GM12874 (cell line): ENCODE data around the gene CLEC1A.

Experiments
- TF ChIP-seq, protein P1 (sequence below): IDR thresholded peaks from 2 replicates; pipeline ENCODE4 v1.5.1; 2011; ENCODE audit warnings: low read depth, mild to moderate bottlenecking, control low read depth, low read length, moderate library complexity; ENCODE audit not compliant: insufficient read depth

CLEC1A gene

DNA sequence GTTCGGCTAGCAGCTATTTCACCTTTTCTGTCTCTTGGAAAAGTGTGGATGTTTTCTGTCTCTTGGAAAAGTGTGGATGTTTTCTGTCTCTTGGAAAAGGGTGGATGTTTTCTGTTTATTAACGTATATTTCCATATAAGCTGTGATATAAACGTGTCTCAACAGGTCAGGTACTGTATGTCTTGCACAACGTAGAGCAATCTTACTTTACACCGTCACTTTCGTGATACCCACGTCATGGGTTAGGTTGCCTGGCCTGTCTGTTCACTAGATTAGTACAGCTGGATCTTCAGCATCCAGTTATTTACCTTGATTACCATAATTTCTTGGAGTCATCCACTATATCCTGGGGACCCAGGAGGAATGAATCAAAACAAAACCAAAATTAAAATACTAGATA is 17.1 kb upstream of the CLEC1A start:
- TF ChIP-seq, protein P1, sequence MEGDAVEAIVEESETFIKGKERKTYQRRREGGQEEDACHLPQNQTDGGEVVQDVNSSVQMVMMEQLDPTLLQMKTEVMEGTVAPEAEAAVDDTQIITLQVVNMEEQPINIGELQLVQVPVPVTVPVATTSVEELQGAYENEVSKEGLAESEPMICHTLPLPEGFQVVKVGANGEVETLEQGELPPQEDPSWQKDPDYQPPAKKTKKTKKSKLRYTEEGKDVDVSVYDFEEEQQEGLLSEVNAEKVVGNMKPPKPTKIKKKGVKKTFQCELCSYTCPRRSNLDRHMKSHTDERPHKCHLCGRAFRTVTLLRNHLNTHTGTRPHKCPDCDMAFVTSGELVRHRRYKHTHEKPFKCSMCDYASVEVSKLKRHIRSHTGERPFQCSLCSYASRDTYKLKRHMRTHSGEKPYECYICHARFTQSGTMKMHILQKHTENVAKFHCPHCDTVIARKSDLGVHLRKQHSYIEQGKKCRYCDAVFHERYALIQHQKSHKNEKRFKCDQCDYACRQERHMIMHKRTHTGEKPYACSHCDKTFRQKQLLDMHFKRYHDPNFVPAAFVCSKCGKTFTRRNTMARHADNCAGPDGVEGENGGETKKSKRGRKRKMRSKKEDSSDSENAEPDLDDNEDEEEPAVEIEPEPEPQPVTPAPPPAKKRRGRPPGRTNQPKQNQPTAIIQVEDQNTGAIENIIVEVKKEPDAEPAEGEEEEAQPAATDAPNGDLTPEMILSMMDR: no peak

DNA sequence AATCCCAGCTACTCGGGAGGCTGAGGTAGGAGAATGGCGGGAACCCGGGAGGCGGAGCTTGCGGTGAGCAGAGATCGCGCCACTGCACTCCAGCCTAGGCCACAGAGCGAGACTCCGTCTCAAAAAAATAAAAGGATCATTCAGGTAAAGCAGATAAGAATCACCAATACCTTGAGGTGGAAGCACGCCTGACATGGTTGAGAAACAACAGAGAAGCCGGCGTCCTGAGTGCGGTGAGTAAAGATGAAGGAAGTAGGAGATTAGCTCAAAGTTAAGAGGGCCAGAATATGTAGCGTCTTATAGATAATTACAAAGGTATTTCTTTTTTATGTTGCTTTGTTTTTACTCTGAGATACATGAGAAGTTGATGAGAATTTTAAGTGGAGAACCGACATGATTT is 16.5 kb upstream of the CLEC1A start:
- TF ChIP-seq, protein P1: no peak

DNA sequence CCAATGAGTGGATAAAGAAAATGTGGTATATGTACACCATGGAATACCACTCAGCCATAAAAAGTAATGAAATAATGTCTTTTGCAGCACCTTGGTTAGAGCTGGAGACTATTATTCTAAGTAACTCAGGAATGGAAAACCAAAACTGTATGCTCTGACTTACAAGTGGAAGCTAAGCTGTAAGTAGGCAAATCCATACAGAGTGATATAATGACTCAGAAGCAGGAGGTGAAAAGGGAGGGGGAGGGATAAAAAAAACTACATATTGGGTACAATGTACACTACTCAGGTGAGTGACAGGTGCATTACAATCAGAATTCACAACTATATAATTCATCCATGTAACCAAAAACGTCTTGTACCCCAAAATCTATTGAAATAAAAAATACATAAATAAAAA is 15.1 kb upstream of the CLEC1A start:
- TF ChIP-seq, protein P1: no peak

DNA sequence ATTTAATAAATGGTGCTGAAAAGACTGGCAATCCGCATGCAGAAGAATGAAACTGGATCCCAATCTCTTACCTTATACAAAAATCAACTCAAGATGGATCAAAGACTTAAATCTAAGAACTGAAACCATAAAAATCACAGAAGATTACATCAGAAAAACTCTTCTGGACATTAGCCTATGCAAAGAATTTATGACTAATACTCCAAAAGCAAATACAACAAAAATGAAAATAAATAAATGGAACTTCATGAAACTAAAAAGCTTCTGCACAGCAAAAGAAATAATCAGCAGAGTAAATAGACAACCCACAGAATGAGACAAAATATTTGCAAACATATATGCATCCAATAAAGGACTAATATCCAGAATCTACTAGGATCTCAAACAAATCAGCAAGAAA is 14.3 kb upstream of the CLEC1A start:
- TF ChIP-seq, protein P1: no peak

DNA sequence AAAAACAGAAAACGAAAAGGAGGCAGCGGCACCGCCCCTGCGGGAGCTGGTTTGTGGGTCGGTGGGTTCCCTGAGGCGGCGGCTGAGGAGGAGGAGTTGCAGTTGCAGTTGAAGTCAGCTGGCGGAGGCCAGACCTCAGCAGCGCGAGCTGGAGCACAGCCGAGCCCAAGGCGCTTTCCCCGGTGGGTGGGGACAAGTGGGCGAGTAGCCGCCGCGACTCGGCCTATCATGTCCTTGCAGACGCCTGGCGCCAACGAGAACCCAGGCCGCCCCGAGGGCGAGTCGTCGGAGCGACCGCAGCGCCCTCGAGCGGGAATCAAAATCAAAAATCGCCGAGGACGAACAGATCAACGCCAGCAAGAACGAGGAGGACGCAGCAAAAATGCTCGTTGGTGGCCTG is 12.7 kb upstream of the CLEC1A start:
- TF ChIP-seq, protein P1: no peak

DNA sequence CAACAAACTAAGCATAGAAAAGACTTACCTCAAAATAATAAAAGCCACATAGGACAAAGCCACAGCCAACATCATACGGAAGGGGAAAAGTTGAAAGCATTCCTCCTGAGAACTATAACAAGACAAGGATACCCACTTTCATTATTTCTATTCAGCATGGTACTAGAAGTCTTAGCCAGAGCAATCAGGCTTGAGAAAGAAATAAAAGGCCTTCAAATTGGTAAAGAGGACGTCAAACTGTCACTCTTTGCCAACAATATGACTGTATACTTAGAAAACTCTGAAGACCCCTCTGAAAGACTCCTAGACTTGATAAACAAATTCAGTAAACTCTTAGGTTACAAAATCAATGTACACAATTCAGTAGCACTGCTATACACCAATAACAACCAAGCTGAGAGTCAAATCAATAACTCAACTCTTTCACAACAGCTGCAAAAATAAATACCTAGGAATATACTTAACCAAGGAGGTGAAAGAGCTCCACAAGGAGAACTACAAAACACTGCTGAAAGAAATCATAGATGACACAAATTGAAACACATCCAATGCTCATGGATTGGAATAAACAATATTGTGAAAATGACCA is 11.6 kb upstream of the CLEC1A start:
- TF ChIP-seq, protein P1: no peak

DNA sequence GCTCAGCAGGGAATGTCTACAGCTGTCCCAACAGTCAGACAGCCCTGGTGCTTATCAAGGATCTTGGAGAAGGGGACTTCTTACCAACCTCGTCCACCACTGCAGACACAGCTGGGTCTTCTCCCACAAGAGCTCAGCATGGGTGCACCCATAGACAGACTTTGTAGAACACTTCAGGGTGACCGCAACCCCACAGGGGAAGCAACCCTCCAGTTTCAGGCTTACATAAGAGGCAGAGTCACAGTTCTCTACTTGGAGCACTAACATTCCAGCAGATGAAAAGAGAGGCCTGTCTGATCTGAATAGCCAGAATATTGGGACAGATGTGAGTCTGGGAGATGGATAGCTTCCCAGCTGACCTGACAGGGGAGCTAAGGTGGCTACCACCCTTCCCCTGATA is 3.5 kb upstream of the CLEC1A start:
- TF ChIP-seq, protein P1: no peak
